Left ventricle myocardium inferior (tissue), 1 donor: ENCODE data around the gene PDZD4. TPM values are rescaled to one million over a fixed set of nuclear protein-coding genes. Genes with fewer than 3 reads are reported as not detected.

Source experiments
- DNase-seq: peaks from one replicate; pipeline ENCODE4 v3.0.0-alpha.2; 2020
- H3K27ac ChIP-seq: fragments of 200-600 bp; replicated peaks from 2 replicates; pipeline ENCODE4 v1.8.0; 2021
- H3K27me3 ChIP-seq: fragments of 200-600 bp; 2 replicates; pipeline ENCODE4 v1.8.0; 2021; ENCODE audit warnings: low read depth
- H3K36me3 ChIP-seq: fragments of 200-600 bp; 2 replicates; pipeline ENCODE4 v1.8.0; 2021
- H3K4me1 ChIP-seq: fragments of 200-600 bp; 2 replicates; pipeline ENCODE4 v1.8.0; 2021
- H3K4me3 ChIP-seq: fragments of 200-600 bp; 2 replicates; pipeline ENCODE4 v1.8.0; 2021; ENCODE audit warnings: mild to moderate bottlenecking, moderate library complexity
- H3K9me3 ChIP-seq: fragments of 200-600 bp; replicated peaks from 2 replicates; pipeline ENCODE4 v1.8.0; 2021
- CTCF ChIP-seq: fragments of 200-600 bp; IDR thresholded peaks from 2 replicates; pipeline ENCODE4 v1.8.0; 2021; ENCODE audit warnings: antibody characterized with exemption, mild to moderate bottlenecking, borderline replicate concordance
- intact Hi-C: fragments of 100-400 bp; cut with micrococcal nuclease; formaldehyde crosslinking; loops from one replicate; pipeline ENCODE4 v1.11.0; 2022
- total RNA-seq: library from RNA; stranded (reverse); fragmentation: NEBNext Ultra II Directional; extraction: Animal tissue kit (Norgen Biotek cat#: 25700); gene quantifications from one replicate; pipeline ENCODE4 v1.2.1, GENCODE V29; 2021
- donor health status: DM: no; HTN: yes; CAD: no; lungs with severe emphysema.

PDZD4 gene
- total RNA-seq, 1 donor from 2014 or later = 4.5 TPM

DNA sequence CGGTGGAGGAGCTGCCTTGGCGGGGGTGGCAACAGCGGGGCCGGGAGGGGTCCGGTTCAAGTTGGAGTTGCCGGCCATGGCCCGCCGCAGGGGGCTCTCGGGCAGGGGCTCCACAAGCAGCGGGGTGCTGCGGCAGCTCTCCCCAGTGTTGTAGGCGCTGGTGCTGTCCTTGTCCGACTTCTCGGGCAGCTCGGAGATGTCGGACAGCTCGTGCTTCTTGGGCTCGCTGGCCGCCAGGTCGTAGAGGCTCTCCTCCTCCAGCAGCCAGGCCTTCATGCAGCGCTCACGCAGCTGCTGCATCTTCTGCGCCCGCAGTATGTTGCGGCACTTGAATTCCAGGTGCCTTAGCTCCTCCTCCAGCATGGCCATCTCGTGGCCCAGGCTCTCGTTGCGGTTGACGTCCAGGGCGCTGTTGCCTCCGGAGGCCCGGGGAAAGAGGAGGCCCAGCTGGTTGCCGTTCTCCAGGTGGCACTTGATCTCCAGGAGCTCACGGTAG, 26.2 kb downstream of the PDZD4 start:
- intact Hi-C loops = no loop called here
- TF ChIP-seq CTCF = no peak
- no peak for DNase-seq
- H3K27ac ChIP-seq = no peak overlapping the region
- no peak overlapping the region for H3K4me3 ChIP-seq
- H3K9me3 ChIP-seq = no peaks in the 10 kb centered on the region
- H3K36me3 ChIP-seq = no peaks in the 10 kb centered on the region
- H3K27me3 ChIP-seq = no peaks in the 10 kb centered on the region
- H3K4me1 ChIP-seq = no peaks in the 10 kb centered on the region

DNA sequence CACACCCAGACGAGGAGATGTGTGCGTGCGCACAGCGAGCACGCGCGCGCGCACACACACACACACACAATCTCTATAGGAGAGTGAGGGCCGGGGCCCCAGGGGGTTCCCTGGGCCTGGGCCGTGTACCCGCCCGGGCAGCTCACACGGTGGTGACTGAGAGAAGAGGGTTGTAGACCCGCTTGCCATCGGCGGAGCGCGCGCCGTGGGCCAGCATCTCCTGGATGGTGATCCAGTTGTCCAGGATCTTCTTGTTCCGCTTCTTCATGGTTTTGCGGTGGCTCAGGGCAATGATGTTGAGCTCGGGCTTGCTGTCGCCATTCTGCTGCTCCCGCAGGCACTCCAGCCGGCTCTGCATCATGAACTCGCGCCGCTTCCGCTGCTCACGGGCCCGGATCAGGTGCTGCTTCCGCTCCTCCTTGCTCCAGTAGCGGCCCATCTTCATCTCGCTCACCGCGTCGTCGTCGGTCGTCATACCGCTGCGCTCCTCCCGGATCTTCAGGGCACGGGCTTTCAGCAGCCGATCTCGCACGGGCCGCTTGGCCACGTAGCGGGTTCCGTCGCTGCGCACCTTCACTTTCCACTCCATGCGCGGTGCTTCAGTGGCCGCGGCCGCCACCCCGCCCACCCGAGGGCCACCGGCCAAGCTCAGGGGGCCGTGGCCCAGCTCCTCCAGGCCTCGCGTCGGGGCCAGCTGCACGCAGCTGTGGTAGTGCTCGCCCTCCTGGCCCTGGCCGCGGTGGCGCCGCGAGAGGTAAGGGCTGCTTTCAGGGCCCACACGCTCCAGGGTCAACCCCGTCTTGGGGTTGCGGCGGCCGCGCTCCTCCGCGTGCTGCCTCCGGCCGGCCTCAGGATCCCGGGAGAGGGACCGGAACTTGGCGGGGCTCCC, 26.9 kb downstream of the PDZD4 start:
- no peak overlapping the region for H3K4me3 ChIP-seq
- no peak for DNase-seq
- H3K27ac ChIP-seq = no peak overlapping the region
- H3K9me3 ChIP-seq = no peaks in the 10 kb centered on the region
- intact Hi-C loops = no loop called here
- no peak for TF ChIP-seq CTCF
- H3K36me3 ChIP-seq = peaks cover 5% of the 10 kb centered on the region
- no peaks in the 10 kb centered on the region for H3K4me1 ChIP-seq
- no peaks in the 10 kb centered on the region for H3K27me3 ChIP-seq

DNA sequence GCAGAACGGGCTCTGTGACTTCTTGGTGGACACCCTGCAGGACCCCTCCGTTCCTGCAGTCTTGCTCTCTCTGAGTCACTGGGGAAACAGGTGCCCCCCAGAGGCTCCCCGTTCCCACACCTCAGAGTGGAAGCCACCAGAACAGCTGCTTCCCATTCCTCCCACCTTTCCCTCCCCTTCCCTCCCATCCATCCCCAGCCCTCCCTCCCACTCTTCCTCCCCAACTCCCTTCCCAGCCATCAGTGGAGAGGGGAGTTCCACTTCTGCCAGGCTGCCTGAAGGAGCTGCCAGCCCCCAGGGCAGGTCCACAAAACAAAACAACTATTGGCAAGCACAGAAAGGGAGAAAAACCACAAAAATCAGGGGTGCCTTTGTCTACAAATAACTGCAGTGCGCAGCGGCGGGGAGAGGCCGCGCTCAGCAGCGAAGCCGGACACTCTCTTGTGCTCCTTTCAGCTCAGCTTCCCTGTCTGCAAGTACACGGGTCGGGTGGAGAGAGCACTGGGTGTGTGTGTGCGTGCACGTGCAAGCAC, 27.8 kb downstream of the PDZD4 start:
- peaks cover 9% of the 10 kb centered on the region for H3K36me3 ChIP-seq
- no peaks in the 10 kb centered on the region for H3K27me3 ChIP-seq
- no peaks in the 10 kb centered on the region for H3K9me3 ChIP-seq
- no peaks in the 10 kb centered on the region for H3K4me1 ChIP-seq
- no peak overlapping the region for H3K27ac ChIP-seq
- intact Hi-C loops = no loop called here
- DNase-seq = no peak
- no peak overlapping the region for H3K4me3 ChIP-seq
- TF ChIP-seq CTCF = no peak

- no peak for TF ChIP-seq CTCF
- peaks cover under 1% of the 10 kb centered on the region for H3K4me1 ChIP-seq
- no peak for DNase-seq
- H3K27ac ChIP-seq = no peak overlapping the region
- no peak overlapping the region for H3K4me3 ChIP-seq
- H3K27me3 ChIP-seq = no peaks in the 10 kb centered on the region
- H3K36me3 ChIP-seq = peaks cover 17% of the 10 kb centered on the region
- no peaks in the 10 kb centered on the region for H3K9me3 ChIP-seq
- intact Hi-C loops = no loop called here
These were observed 28.7 kb downstream of the PDZD4 start for GRCh38 chrX:153801669-153802068.

DNA sequence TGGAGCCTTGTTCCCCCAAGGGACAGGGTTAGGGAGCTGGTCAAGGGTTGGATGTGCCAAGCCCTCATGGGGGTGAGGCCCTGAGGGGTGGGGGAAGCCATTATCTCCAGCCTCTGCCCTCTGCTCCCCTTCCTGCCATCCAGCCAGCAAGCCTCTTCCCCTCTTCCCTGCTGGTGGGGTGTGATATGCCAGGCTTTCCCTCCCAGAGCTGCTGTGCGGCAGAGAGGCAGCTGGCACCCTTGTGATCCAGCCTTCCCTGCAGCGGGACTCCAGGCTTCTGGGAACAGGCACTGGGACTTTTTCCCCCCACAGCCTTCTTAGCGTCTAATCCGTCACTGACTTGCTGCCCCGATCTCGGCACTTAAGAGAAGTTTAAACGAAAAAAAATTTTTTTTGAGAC, 29.6 kb downstream of the PDZD4 start:
- intact Hi-C loops = no loop called here
- H3K27ac ChIP-seq = peak overlapping the region; percentile 45
- no peak for TF ChIP-seq CTCF
- no peaks in the 10 kb centered on the region for H3K9me3 ChIP-seq
- H3K36me3 ChIP-seq = peaks cover 17% of the 10 kb centered on the region
- H3K4me1 ChIP-seq = peaks cover 10% of the 10 kb centered on the region
- H3K27me3 ChIP-seq = no peaks in the 10 kb centered on the region
- DNase-seq = no peak
- no peak overlapping the region for H3K4me3 ChIP-seq
